ENCODE data around the gene FAM131A.
"Not testable (repeated sequence)": the region's sequence is repeated elsewhere in the genome, so short reads cannot be mapped to it uniquely, and the experiment has no call there.

The FAM131A gene

DNA sequence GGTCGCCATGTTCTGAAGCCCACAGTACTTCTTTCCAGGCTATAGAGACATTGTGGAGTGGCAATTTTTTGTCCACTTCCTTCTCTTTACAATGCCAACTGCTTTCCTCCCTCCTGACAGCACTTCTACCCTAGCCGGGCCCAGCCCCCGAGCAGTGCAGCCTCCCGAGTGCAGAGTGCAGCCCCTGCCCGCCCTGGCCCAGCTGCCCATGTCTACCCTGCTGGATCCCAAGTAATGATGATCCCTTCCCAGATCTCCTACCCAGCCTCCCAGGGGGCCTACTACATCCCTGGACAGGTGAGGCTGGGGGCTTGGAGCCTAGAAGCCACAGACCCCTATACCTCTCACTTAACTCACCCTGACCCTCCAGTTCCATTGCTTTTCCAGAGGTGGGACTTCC, 20.2 kb upstream of the FAM131A start:
- DNase-seq, result no peak

DNA sequence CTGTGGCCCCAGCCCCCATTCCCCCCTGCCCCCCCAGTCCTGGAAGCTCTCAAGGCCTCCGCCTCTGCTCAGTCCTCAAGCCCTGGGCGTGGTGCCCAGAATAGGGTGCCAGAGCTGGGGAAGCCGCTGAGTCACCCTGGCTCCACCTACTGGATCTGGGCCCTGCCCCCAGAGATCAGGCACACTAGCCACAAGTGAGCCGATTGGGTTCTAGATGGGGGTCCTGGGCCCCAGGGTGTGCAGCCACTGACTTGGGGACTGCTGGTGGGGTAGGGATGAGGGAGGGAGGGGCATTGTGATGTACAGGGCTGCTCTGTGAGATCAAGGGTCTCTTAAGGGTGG, 17.3 kb upstream of the FAM131A start:
- peak; percentile 44 for DNase-seq

DNA sequence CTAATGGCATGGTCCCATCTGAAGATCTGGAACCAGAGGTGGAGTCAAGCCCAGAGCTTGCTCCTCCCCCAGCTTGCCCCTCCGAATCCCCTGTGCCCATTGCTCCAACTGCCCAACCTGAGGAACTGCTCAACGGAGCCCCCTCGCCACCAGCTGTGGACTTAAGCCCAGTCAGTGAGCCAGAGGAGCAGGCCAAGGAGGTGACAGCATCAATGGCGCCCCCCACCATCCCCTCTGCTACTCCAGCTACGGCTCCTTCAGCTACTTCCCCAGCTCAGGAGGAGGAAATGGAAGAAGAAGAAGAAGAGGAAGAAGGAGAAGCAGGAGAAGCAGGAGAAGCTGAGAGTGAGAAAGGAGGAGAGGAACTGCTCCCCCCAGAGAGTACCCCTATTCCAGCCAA, 15.7 kb upstream of the FAM131A start:
- DNase-seq, result no peak

DNA sequence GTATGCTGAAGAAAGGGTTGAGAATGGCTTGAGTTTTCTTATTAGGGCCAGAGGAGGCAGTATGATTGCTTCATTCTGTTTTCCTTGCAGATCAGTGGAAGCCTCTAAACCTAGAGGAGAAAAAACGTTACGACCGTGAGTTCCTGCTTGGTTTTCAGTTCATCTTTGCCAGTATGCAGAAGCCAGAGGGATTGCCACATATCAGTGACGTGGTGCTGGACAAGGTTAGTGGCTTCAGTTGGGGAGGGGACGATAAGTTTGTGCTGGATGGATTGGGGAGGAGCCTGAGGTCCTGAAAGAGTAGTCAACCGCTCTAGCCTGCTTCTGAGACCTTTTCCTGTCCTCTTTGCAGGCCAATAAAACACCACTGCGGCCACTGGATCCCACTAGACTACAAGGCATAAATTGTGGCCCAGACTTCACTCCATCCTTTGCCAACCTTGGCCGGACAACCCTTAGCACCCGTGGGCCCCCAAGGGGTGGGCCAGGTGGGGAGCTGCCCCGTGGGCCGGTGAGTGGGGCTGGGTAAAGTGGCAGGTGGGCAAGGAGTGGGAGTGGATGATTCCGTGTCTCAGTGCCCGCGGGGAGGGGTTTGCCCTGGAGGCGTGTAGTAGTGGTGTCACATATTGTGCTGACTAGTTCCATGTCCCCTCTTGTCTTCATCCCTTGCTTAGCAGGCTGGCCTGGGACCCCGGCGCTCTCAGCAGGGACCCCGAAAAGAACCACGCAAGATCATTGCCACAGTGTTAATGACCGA, 14.5 kb upstream of the FAM131A start:
- no peak for DNase-seq

DNA sequence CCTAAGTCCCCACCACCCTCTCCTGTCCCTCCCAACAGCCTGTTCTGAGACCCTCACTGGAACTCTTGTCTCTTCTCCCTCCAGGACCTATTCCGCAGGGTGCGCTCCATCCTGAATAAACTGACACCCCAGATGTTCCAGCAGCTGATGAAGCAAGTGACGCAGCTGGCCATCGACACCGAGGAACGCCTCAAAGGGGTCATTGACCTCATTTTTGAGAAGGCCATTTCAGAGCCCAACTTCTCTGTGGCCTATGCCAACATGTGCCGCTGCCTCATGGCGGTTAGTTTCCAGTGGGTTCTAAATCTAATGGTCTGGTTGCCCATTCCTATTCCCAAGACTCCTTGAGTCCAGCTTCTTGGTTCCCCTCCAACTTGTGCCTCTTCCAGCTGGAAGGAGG, 13.7 kb upstream of the FAM131A start:
- no peak for DNase-seq

DNA sequence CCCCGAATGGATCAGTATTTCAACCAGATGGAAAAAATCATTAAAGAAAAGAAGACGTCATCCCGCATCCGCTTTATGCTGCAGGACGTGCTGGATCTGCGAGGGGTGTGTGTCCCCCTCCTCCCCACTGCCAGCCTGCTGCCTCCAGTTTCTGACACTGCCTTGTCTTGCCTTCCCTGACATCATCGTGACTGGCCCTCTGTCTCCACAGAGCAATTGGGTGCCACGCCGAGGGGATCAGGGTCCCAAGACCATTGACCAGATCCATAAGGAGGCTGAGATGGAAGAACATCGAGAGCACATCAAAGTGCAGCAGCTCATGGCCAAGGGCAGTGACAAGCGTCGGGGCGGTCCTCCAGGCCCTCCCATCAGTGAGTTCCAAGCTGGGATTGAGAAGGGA, 12.1 kb upstream of the FAM131A start:
- no peak for DNase-seq

DNA sequence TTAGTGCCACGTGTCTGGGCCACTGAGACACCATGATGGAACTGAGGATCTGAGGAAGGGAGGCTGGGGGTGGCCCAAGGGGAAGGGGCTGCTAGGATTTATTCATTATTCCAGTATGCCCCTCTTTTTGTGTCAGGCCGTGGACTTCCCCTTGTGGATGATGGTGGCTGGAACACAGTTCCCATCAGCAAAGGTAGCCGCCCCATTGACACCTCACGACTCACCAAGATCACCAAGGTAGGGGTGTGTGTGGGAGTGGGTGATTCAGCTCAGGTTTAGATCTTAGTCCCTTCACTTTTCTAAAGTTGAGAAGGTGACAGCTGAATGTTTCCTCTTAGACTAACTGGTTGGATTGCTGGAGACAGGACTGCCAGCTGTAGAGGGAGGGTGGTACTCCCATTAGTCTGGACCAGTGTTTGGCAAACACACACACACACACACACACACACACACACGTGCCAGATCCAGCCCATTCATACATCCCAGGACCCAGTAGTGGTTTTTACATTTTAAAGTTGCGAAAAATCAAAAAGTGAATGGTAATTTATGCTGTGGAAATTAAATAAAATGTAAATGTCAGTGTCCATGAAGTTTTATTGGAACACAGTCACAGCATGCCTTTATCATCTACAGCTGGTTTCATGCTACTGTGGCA, 11.6 kb upstream of the FAM131A start:
- no peak for DNase-seq

DNA sequence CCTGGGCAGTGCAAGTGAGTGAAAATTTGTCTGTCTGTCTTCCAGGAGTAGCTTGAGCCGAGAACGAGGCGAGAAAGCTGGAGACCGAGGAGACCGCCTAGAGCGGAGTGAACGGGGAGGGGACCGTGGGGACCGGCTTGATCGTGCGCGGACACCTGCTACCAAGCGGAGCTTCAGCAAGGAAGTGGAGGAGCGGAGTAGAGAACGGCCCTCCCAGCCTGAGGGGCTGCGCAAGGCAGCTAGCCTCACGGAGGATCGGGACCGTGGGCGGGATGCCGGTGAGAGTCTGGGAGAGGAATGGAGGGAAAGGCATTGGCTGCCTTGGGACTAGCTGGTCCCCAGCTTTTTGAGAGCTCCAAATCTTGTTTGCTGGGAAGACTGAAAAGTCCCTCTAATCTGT, 10.2 kb upstream of the FAM131A start:
- DNase-seq, result no peak

DNA sequence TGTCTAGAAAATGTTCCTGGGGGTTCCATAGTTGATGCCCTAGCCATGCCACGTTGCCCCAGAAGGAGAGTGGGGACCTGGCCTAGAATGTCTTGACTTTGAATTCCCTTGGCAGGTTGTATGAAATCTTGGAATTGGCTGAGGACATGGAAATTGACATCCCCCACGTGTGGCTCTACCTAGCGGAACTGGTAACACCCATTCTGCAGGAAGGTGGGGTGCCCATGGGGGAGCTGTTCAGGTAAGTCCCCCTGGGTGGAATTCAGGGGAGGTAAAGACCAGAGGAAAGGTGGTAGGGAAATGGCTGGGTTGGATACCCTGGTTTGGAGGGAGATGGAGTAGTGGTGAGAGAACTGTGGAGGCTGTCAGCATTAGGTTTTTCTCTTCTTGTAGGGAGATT, 8.9 kb upstream of the FAM131A start:
- no peak for DNase-seq

DNA sequence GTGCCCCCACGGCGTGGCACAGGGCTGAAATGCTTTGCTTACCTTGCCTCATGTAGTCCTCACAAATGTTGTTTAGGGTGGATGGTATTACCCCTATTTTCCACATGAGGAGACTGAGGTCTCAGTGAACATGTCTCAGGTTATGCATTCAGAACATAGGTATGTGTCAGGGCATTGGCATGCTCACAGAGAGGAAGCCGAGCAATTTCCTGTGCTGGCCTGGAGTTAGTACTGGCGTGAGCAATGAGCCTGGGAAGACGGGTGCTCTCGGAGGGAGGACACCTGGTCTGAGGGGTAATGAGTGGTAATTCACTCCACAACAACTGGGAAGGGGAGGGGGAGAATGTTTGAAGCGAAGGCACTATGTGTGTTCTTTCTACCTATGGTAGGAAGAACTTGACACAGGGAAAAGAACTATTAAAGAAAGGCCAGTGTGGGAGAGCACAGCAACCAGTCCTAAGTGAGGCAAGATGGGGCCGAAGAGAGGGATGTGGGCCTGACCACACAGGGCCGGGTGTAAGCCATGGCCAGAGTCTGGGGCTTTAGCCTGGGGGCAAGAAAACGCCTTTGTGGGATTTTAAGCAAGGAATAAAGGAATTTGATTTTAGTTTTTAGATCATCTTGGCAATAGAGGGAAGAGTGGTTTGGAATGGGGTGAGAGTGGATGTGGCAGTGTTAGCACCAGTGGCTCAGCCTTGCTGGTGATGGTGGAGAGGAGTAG, 4.9 kb upstream of the FAM131A start:
- DNase-seq, result no peak

DNA sequence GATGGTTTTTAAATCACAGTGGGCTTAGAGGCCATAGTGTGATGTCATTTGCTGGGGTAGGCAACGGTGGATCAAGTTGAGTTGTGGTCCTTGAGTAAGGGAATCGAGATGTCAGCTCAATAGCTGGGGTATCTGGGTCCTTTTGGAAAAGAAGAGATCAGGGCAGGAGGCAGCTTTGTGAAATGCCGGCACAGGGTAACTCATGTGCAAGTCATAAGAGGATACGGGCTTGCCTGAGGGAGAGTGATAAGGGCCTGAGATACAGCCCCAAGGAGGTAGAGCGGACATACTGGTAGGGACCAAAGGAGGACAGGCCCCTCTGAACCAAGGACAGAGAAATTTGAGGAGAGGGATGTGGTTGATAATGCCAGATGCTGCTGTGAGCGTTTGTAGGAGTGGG, 4.2 kb upstream of the FAM131A start:
- no peak for DNase-seq

DNA sequence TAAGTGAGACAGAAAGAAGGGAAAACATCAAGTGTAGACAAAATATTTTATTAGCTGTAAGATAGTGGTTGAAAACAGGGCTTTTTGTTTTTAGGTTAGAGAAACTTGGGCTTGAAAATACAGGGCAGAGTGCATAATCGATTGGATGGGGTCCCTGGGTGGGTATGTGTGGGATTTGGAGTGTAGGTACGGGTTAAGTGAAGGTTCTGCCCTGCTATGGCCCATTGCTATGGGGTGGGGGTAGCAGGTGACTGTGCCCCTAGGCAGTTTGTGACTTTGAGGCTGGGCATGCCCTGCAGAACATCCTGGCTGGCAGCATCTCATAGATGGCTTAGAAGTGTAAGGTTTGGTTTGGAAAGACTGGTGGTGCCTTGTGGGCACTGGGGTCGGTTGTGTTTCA, 3.7 kb upstream of the FAM131A start:
- DNase-seq, result no peak

DNA sequence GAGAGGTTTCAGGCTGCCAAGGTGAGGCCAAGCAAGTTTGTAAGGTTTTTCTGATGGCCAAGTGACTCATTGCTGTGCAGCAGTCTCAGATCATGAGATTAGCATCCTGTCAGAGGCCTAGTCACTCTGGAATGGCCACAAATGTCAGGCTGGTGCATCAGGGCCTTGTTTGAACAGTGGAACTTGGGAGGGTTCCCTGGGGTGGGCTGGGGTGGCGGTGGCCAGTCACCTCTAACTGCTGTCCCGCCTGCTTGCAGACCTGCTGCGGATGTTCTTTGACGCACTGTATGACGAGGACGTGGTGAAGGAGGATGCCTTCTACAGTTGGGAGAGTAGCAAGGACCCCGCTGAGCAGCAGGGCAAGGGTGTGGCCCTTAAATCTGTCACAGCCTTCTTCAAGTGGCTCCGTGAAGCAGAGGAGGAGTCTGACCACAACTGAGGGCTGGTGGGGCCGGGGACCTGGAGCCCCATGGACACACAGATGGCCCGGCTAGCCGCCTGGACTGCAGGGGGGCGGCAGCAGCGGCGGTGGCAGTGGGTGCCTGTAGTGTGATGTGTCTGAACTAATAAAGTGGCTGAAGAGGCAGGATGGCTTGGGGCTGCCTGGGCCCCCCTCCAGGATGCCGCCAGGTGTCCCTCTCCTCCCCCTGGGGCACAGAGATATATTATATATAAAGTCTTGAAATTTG, 2.8 kb upstream of the FAM131A start:
- DNase-seq, result no peak

DNA sequence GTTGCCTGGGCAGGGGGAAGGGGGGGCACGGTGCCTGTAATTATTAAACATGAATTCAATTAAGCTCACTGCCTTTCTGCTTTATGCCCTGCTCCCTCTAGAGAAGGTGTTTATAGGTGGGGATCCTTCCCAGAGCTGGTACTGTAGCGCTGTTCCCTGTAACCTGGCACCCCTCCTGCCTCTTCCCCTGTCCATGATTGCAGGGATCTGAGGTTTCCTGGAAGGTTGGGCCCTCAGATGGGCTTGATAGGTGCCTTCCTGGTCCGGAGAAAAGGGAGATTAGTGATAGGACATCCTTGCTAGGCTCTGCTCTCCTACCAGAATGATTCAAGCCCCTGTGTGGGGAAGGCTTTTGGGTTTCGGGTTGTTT, 2.1 kb upstream of the FAM131A start:
- no peak for DNase-seq

DNA sequence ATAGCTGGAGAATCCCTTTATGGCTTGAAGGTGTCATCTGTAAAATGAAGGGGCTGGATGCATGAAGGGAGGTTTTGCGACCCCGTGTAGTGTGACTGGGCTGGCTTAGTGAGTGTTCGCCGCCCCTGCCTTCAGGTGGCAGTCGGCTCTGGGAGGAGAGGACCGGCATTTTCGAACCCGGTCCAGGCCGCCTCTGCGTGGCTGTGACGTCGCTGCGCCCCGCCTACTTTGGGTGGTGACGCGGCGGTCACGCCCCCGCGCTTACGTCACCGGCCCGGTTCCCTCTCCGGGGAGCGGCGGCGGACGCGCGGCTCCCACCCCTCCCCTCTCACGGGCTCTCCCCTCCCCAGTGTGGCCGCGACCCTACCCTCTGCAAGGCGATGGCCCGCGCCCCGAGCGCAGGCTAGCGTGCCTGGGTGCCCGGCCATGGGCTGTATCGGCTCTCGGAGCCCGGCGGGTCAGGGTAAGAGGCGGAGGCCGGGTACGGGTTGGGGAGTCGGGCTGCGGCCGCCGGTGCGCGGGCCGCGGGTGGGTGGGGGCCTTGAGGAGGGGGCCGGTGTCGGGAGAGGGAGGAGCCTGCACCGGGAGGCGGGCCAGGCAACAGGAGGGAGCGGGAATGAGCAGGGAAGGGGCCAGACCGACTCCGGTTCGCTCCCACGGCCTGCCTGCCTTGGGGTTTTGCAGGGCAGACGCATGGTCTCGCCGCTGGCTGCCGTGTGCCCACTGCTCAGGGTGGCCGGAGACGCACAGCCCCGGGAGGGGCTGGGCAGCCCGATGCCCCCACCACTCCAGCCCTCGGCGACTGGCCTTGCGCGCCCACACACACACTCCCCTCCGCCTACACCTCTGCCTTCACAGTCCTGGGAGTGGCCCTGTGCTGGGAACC, 1.5 kb upstream of the FAM131A start:
- DNase-seq, result no peak

DNA sequence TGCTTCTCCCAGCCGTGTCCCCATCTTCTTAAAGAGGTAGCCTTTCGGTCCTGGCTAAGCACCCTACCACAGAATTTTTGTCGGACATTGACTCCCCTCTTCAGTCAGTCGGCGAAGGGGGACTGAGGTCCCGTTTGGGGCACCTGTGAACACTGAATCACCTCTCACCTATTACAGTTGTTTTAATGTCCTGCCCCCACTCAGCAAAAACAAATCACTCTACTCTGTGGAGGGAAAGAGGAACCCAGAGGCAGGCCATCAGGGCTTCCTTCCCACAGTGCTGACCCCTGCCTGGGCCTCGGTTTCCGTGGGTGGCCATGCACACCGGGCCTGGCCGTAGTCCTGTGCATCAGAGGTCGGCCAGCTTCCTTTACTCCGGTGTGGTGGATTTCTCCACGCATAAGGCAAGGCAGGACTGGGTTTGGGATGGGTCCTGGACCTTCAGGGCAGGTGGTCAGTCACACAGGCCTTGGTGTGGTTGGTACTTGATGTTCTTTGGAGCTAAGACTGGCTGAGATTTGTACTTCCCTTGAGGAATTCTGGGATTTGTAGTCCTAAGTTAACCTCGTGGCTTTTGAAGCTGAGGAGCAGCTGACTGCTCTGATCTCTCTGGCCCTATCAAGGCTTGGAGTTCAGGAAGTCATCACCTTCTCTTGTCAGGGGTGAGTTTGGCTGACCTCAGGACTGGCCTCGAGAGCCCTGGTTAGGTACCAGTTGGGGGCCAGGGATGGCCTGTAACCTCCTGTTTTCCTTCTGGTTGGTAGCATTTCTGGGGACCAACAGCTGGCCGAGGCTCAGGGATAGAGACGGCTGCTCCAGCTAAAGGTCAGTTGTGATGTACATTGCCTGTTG, 627 bp upstream of the FAM131A start:
- DNase-seq, result no peak

DNA sequence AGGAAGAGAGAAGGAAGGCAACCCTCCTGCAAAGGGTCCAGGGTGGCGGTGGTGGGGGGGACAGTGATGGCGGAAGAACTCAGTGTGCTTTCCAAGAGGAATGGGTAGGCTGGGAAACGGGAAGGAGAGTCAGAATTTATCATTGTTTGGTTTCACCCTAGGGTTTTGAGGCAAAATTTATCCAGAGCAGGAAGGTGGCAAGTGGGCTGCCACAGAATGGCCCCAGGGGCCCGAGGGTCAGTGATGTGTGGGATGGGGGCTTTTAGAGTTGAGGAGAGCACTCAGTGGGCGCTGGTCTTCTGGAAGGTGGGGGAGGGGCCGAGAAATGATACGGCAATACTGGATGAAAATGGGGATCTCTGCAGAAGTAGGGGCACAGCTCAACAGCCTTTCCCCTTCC, 581 bp downstream of the FAM131A start:
- no peak for DNase-seq

DNA sequence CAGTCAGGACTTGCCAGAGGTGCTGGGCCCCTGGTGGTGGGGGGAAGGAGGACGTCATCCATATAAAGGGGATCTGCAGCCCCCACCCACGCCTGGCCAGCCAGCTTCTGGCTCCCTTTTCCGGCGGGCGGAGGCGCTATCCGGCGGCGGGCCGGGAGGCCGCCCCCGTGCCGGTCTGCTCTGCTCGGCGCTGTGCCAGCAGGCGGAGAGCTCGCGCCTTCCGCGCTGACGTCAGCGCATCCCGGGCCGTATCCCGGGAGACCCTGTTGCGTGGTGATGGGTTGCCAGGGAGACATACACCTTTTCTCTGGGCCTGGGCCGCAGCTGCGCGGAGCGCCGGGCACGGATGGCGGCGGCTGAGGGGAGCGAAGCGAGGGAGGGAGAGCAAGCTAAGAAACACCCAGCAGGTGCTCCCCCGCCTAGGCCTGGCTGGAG, 1.1 kb downstream of the FAM131A start:
- DNase-seq, result peak; percentile 82

DNA sequence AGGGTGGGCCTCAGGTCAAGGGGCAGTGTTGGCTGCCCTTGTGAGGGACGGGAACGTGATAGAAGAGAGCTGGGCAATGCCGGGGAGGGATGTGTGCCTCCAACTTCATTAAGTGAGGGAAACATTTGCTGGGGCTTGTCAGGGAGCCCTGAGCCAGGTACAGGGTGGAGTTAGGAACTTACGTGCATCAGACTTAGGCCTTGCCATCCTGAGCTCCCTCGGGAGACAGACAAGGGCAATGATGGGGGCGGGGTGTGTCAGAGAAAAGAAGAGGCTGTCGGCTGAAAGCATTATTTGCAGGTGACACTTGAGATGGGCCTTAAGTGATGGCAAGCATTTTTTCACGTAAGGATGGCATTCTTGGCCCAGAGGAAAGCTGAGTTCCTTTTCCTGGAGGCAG, 1.6 kb downstream of the FAM131A start:
- DNase-seq, result peak; percentile 57

DNA sequence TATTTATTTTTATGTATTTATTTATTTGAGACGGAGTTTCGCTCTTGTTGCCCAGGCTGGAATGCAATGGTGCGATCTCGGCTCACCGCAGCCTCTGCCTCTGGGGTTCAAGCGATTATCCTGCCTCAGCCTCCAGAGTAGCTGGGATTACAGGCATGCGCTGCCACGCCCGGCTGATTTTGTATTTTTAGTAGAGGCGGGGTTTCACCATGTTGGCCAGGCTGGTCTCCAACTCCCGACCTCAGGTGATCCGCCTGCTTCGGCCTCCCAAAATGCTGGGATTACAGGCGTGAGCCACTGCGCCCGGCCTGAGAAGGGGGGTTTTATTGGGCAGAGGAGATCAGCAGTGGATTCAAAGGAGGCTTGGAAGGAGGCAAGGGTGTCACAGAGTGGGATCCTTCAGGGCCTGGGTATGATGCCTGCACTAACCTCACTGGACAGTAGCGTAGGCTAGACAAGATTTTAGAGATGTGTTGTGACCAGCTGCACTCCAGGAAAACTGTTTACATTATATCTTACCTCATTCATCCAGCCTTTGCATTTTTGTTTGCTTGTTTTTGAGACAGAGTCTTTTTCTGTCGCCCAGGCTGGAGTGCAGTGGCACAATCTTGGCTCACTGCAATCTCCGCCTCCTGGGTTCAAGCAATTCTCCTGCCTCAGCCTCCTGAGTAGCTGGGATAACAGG, 2.2 kb downstream of the FAM131A start:
- not testable (repeated sequence) for DNase-seq

DNA sequence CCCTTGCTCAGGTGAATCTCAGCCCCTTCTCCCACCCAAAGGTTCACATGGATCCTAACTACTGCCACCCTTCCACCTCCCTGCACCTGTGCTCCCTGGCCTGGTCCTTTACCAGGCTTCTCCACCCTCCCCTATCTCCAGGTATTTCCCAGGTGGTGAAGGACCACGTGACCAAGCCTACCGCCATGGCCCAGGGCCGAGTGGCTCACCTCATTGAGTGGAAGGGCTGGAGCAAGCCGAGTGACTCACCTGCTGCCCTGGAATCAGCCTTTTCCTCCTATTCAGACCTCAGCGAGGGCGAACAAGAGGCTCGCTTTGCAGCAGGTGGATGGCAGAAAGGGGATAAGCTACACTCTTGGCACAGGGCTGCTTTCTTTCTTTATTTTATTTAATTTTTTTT, 4.5 kb downstream of the FAM131A start:
- DNase-seq, result no peak

All from NCI-H1436 treated with DMSO at 0.1 percent for 48 hours (cell line).